ENCODE measurements around the gene GDPD5.

DNA sequence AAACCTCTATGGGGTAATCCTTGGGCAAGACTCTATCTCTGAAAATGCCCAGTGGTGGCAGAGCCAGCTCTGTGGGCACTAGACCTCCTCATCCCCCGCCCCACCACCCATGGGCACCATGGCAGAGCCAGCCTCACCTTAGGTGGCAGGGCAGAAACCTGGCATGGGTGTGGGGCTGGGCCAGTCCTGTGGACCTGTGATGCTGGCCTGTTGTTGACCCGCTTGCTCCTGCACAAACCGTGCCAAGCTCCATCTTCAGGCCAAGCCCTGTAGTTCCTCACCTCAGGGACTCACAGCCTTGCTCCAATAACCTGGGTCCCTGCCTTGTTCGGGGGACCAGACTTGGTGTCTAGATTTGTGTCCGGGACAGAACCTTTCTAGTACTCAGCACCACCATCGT, 27.4 kb upstream of the GDPD5 start:
- TF ChIP-seq, protein P1, sequence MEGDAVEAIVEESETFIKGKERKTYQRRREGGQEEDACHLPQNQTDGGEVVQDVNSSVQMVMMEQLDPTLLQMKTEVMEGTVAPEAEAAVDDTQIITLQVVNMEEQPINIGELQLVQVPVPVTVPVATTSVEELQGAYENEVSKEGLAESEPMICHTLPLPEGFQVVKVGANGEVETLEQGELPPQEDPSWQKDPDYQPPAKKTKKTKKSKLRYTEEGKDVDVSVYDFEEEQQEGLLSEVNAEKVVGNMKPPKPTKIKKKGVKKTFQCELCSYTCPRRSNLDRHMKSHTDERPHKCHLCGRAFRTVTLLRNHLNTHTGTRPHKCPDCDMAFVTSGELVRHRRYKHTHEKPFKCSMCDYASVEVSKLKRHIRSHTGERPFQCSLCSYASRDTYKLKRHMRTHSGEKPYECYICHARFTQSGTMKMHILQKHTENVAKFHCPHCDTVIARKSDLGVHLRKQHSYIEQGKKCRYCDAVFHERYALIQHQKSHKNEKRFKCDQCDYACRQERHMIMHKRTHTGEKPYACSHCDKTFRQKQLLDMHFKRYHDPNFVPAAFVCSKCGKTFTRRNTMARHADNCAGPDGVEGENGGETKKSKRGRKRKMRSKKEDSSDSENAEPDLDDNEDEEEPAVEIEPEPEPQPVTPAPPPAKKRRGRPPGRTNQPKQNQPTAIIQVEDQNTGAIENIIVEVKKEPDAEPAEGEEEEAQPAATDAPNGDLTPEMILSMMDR (IDR thresholded peaks at IDR 0.05), result no peak
- TF ChIP-seq POLR2A (IDR thresholded peaks at IDR 0.05), result no peak

Measured in adrenal gland (tissue), 5 donors.